ENCODE results near the gene PTPRM.

DNA sequence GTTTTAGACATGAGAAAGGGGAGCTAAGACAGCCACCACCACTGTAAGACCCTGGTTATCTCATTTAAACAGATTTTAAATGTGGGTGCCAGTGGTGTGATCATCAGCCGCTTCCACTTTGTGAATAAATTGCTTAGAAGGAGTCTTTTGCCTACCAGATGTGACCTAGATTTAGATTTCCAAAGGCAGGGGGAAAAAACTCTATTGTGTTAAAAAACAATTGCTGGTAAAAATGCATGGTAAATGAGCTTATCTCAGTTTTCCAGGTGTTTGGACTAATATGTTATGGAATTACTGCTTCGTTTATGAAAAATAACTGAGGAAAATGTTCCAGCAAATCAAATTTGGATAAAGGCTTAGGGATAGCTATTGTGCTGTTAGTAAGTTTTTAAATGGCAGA, 575.8 kb downstream of the PTPRM start:
- TF ChIP-seq, protein P1, sequence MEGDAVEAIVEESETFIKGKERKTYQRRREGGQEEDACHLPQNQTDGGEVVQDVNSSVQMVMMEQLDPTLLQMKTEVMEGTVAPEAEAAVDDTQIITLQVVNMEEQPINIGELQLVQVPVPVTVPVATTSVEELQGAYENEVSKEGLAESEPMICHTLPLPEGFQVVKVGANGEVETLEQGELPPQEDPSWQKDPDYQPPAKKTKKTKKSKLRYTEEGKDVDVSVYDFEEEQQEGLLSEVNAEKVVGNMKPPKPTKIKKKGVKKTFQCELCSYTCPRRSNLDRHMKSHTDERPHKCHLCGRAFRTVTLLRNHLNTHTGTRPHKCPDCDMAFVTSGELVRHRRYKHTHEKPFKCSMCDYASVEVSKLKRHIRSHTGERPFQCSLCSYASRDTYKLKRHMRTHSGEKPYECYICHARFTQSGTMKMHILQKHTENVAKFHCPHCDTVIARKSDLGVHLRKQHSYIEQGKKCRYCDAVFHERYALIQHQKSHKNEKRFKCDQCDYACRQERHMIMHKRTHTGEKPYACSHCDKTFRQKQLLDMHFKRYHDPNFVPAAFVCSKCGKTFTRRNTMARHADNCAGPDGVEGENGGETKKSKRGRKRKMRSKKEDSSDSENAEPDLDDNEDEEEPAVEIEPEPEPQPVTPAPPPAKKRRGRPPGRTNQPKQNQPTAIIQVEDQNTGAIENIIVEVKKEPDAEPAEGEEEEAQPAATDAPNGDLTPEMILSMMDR (IDR thresholded peaks at IDR 0.05; ENCODE audit: extremely low read depth in 1 of 2, insufficient read depth in 1 of 2, low read depth in 1 of 2, low read length in 2 of 2): no peak
- TF ChIP-seq POLR2A (IDR thresholded peaks at IDR 0.05; ENCODE audit: low read depth, low read length): no peak

Measured in endothelial cell of umbilical vein (primary cell).